ENCODE data around the gene ADRA2C.

The ADRA2C gene

GRCh38 chr4:3772632-3773031 lies 6.4 kb downstream of the ADRA2C start:
- Histone ChIP-seq H3K79me2 (ENCODE audit: insufficient read depth, low read length) (no peaks in the 10 kb centered on the region), H3K9me3 (ENCODE audit: insufficient read depth, low read length, severe bottlenecking) (no peaks in the 10 kb centered on the region), H3K4me2 (ENCODE audit: insufficient read depth, low read length) (no peak overlapping the region), H2AFZ (ENCODE audit: low read depth, low read length) (no peak overlapping the region), H3K27ac (ENCODE audit: low read length) (no peak overlapping the region), H3K4me3 (ENCODE audit: low read depth in 1 of 2, low read length in 2 of 2) (no peak overlapping the region), H3K4me1 (ENCODE audit: insufficient read depth, low read length) (no peaks in the 10 kb centered on the region), H3K27me3 (ENCODE audit: insufficient read depth, low read length, poor library complexity) (no peaks in the 10 kb centered on the region), H3K36me3 (ENCODE audit: insufficient read depth, low read length) (no peaks in the 10 kb centered on the region), H4K20me1 (ENCODE audit: insufficient read depth, low read length) (peaks cover 7% of the 10 kb centered on the region; the same call in 1 of the 2 replicates), H3K9ac (ENCODE audit: low read depth, low read length) (no peak overlapping the region)
- no peak for TF ChIP-seq CTCF (IDR thresholded peaks at IDR 0.05; ENCODE audit: borderline replicate concordance, extremely low read depth, low read length, poor library complexity, severe bottlenecking)
- no peak for TF ChIP-seq EZH2 (IDR thresholded peaks at IDR 0.05; ENCODE audit: borderline replicate concordance, low read depth, low read length, severe bottlenecking)
- ATAC-seq (ENCODE audit: insufficient read depth, low read depth) = no peak
- no peak for DNase-seq

- TF ChIP-seq EZH2 (IDR thresholded peaks at IDR 0.05; ENCODE audit: borderline replicate concordance, low read depth, low read length, severe bottlenecking) (no peak), CTCF (IDR thresholded peaks at IDR 0.05; ENCODE audit: borderline replicate concordance, extremely low read depth, low read length, poor library complexity, severe bottlenecking) (no peak)
- Histone ChIP-seq H3K36me3 (ENCODE audit: insufficient read depth, low read length) (no peaks in the 10 kb centered on the region), H3K4me2 (ENCODE audit: insufficient read depth, low read length) (no peak overlapping the region), H4K20me1 (ENCODE audit: insufficient read depth, low read length) (peaks cover 7% of the 10 kb centered on the region; the same call in 1 of the 2 replicates), H2AFZ (ENCODE audit: low read depth, low read length) (no peak overlapping the region), H3K27ac (ENCODE audit: low read length) (no peak overlapping the region), H3K4me3 (ENCODE audit: low read depth in 1 of 2, low read length in 2 of 2) (no peak overlapping the region), H3K27me3 (ENCODE audit: insufficient read depth, low read length, poor library complexity) (no peaks in the 10 kb centered on the region), H3K4me1 (ENCODE audit: insufficient read depth, low read length) (no peaks in the 10 kb centered on the region), H3K9ac (ENCODE audit: low read depth, low read length) (no peak overlapping the region), H3K9me3 (ENCODE audit: insufficient read depth, low read length, severe bottlenecking) (no peaks in the 10 kb centered on the region), H3K79me2 (ENCODE audit: insufficient read depth, low read length) (no peaks in the 10 kb centered on the region)
- DNase-seq = no peak
- ATAC-seq (ENCODE audit: insufficient read depth, low read depth) = no peak
Measured at GRCh38 chr4:3773552-3774001, 7.4 kb downstream of the ADRA2C start.

- DNase-seq (no peak), ATAC-seq (ENCODE audit: insufficient read depth, low read depth) (no peak)
- Histone ChIP-seq H3K27me3 (ENCODE audit: insufficient read depth, low read length, poor library complexity) (no peaks in the 10 kb centered on the region), H3K4me3 (ENCODE audit: low read depth in 1 of 2, low read length in 2 of 2) (no peak overlapping the region), H2AFZ (ENCODE audit: low read depth, low read length) (no peak overlapping the region), H3K4me2 (ENCODE audit: insufficient read depth, low read length) (no peak overlapping the region), H3K36me3 (ENCODE audit: insufficient read depth, low read length) (no peaks in the 10 kb centered on the region), H4K20me1 (ENCODE audit: insufficient read depth, low read length) (peaks cover 9% of the 10 kb centered on the region; the same call in 1 of the 2 replicates), H3K27ac (ENCODE audit: low read length) (no peak overlapping the region), H3K4me1 (ENCODE audit: insufficient read depth, low read length) (no peaks in the 10 kb centered on the region), H3K9ac (ENCODE audit: low read depth, low read length) (no peak overlapping the region), H3K79me2 (ENCODE audit: insufficient read depth, low read length) (no peaks in the 10 kb centered on the region), H3K9me3 (ENCODE audit: insufficient read depth, low read length, severe bottlenecking) (no peaks in the 10 kb centered on the region)
- TF ChIP-seq EZH2 (IDR thresholded peaks at IDR 0.05; ENCODE audit: borderline replicate concordance, low read depth, low read length, severe bottlenecking) = no peak
- TF ChIP-seq CTCF (IDR thresholded peaks at IDR 0.05; ENCODE audit: borderline replicate concordance, extremely low read depth, low read length, poor library complexity, severe bottlenecking) = no peak
Measured at GRCh38 chr4:3774253-3774883, 8.2 kb downstream of the ADRA2C start.
